ENCODE data around the gene TM4SF20.

- no peak for TF ChIP-seq SIN3A (IDR thresholded peaks at IDR 0.05; ENCODE audit: borderline replicate concordance, low read depth, low read length)
- TF ChIP-seq, protein P1, sequence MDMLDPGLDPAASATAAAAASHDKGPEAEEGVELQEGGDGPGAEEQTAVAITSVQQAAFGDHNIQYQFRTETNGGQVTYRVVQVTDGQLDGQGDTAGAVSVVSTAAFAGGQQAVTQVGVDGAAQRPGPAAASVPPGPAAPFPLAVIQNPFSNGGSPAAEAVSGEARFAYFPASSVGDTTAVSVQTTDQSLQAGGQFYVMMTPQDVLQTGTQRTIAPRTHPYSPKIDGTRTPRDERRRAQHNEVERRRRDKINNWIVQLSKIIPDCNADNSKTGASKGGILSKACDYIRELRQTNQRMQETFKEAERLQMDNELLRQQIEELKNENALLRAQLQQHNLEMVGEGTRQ (IDR thresholded peaks at IDR 0.05; ENCODE audit: borderline replicate concordance, low read depth, low read length) = no peak
- TF ChIP-seq, protein P2, sequence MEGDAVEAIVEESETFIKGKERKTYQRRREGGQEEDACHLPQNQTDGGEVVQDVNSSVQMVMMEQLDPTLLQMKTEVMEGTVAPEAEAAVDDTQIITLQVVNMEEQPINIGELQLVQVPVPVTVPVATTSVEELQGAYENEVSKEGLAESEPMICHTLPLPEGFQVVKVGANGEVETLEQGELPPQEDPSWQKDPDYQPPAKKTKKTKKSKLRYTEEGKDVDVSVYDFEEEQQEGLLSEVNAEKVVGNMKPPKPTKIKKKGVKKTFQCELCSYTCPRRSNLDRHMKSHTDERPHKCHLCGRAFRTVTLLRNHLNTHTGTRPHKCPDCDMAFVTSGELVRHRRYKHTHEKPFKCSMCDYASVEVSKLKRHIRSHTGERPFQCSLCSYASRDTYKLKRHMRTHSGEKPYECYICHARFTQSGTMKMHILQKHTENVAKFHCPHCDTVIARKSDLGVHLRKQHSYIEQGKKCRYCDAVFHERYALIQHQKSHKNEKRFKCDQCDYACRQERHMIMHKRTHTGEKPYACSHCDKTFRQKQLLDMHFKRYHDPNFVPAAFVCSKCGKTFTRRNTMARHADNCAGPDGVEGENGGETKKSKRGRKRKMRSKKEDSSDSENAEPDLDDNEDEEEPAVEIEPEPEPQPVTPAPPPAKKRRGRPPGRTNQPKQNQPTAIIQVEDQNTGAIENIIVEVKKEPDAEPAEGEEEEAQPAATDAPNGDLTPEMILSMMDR (IDR thresholded peaks at IDR 0.05) = no peak
- no peak for TF ChIP-seq POLR2AphosphoS5 (IDR thresholded peaks at IDR 0.05; ENCODE audit: low read depth, low read length)
- no peak for TF ChIP-seq RFX5 (IDR thresholded peaks at IDR 0.05; ENCODE audit: low read length)
- no peak for TF ChIP-seq TEAD4 (IDR thresholded peaks at IDR 0.05; ENCODE audit: borderline replicate concordance, insufficient read depth)
- no peak for TF ChIP-seq TAF1 (IDR thresholded peaks at IDR 0.05; ENCODE audit: borderline replicate concordance, low read depth, low read length)
- no peak for TF ChIP-seq EP300 (IDR thresholded peaks at IDR 0.05; ENCODE audit: borderline replicate concordance in 1 of 2, low read depth in 1 of 2, low read length in 1 of 2)
- TF ChIP-seq, protein P3, sequence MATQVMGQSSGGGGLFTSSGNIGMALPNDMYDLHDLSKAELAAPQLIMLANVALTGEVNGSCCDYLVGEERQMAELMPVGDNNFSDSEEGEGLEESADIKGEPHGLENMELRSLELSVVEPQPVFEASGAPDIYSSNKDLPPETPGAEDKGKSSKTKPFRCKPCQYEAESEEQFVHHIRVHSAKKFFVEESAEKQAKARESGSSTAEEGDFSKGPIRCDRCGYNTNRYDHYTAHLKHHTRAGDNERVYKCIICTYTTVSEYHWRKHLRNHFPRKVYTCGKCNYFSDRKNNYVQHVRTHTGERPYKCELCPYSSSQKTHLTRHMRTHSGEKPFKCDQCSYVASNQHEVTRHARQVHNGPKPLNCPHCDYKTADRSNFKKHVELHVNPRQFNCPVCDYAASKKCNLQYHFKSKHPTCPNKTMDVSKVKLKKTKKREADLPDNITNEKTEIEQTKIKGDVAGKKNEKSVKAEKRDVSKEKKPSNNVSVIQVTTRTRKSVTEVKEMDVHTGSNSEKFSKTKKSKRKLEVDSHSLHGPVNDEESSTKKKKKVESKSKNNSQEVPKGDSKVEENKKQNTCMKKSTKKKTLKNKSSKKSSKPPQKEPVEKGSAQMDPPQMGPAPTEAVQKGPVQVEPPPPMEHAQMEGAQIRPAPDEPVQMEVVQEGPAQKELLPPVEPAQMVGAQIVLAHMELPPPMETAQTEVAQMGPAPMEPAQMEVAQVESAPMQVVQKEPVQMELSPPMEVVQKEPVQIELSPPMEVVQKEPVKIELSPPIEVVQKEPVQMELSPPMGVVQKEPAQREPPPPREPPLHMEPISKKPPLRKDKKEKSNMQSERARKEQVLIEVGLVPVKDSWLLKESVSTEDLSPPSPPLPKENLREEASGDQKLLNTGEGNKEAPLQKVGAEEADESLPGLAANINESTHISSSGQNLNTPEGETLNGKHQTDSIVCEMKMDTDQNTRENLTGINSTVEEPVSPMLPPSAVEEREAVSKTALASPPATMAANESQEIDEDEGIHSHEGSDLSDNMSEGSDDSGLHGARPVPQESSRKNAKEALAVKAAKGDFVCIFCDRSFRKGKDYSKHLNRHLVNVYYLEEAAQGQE (IDR thresholded peaks at IDR 0.05; ENCODE audit: low read depth, low read length) = no peak
- no peak for TF ChIP-seq RCOR1 (IDR thresholded peaks at IDR 0.05; ENCODE audit: low read length)
- no peak for TF ChIP-seq NFIC (IDR thresholded peaks at IDR 0.05; ENCODE audit: borderline replicate concordance)
Observed at GRCh38 chr2:227420087-227421052, 41.3 kb upstream of the TM4SF20 start.
